Measurements from ENCODE around the gene GRIK1. TPM values are rescaled to one million over a fixed set of nuclear protein-coding genes. Genes with fewer than 3 reads are reported as not detected.

The GRIK1 gene
- polyA plus RNA-seq, 3 donors: not detected

GRCh38 chr21:29586696-29587095, 353.1 kb downstream of the GRIK1 start:
- H3K4me3 Mint-ChIP-seq: no peak overlapping the region
- H3K27ac Mint-ChIP-seq: no peak overlapping the region
- no peak overlapping the region for H3K4me2 ChIP-seq (replicated peaks; ENCODE audit: extremely low read depth, low read length, poor library complexity, severe bottlenecking)
- no peaks in the 10 kb centered on the region for H3K36me3 ChIP-seq (replicated peaks in 1 of 2; ENCODE audit: control insufficient read depth in 1 of 2, insufficient read depth in 2 of 2, low read length in 2 of 2)
- H3K4me1 ChIP-seq (ENCODE audit: control insufficient read depth in 1 of 2, insufficient read depth in 2 of 2, low read length in 2 of 2): no peaks in the 10 kb centered on the region
- DNase-seq: no peak
- no peak overlapping the region for H3K4me3 ChIP-seq (replicated peaks in 1 of 3; ENCODE audit: low read depth in 2 of 3, low read length in 3 of 3)
- no peak overlapping the region for H3K27ac ChIP-seq (ENCODE audit: low read depth in 1 of 2, low read length in 2 of 2)
- H3K9me3 ChIP-seq (replicated peaks in 1 of 2; ENCODE audit: control insufficient read depth in 1 of 2, insufficient read depth in 1 of 2, low read length in 2 of 2): no peaks in the 10 kb centered on the region
- intact Hi-C loops (cut with micrococcal nuclease): no loop called here
- no peak overlapping the region for H2AFZ ChIP-seq (ENCODE audit: insufficient read depth, low read depth, low read length, poor library complexity, severe bottlenecking)
- H3K9me3 Mint-ChIP-seq: peaks cover 0 to 4% (median 2%) of the 10 kb centered on the region in 7 donors
- H3K9ac ChIP-seq (ENCODE audit: insufficient read depth, low read length, poor library complexity, severe bottlenecking): no peak overlapping the region
- WGBS (ENCODE audit: insufficient coverage): no CpG with 5 or more reads among the region's 1 CpG
- no peaks in the 10 kb centered on the region for H3K36me3 Mint-ChIP-seq
- H4K20me1 ChIP-seq (ENCODE audit: insufficient read depth, low read length): no peaks in the 10 kb centered on the region
- H3K27me3 ChIP-seq (ENCODE audit: control insufficient read depth in 2 of 2, insufficient read depth in 2 of 2, low read length in 2 of 2): no peaks in the 10 kb centered on the region
- peaks cover under 1% of the 10 kb centered on the region for H3K4me1 Mint-ChIP-seq
- H3K27me3 Mint-ChIP-seq (ENCODE audit: low read depth in 3 of 3): peaks cover 2 to 3% (median 2%) of the 10 kb centered on the region in 3 donors
- TF ChIP-seq CTCF (IDR thresholded peaks at IDR 0.05): no peak
- H3K79me2 ChIP-seq (ENCODE audit: insufficient read depth, low read length): no peaks in the 10 kb centered on the region

GRCh38 chr21:29585462-29585861, 354.3 kb downstream of the GRIK1 start:
- 67% methylated on average over 1 of the region's 3 CpGs for WGBS (ENCODE audit: insufficient coverage)
- TF ChIP-seq CTCF (IDR thresholded peaks at IDR 0.05): no peak

More at GRCh38 chr21:29585462-29585861, 354.3 kb downstream of the GRIK1 start:
- Histone ChIP-seq H3K4me2 (replicated peaks; ENCODE audit: extremely low read depth, low read length, poor library complexity, severe bottlenecking) (no peak overlapping the region), H3K79me2 (ENCODE audit: insufficient read depth, low read length) (no peaks in the 10 kb centered on the region), H3K27ac (ENCODE audit: low read depth in 1 of 2, low read length in 2 of 2) (no peak overlapping the region), H3K9ac (ENCODE audit: insufficient read depth, low read length, poor library complexity, severe bottlenecking) (no peak overlapping the region), H3K27me3 (ENCODE audit: control insufficient read depth in 2 of 2, insufficient read depth in 2 of 2, low read length in 2 of 2) (no peaks in the 10 kb centered on the region), H3K4me3 (replicated peaks in 1 of 3; ENCODE audit: low read depth in 2 of 3, low read length in 3 of 3) (no peak overlapping the region), H4K20me1 (ENCODE audit: insufficient read depth, low read length) (no peaks in the 10 kb centered on the region), H3K36me3 (replicated peaks in 1 of 2; ENCODE audit: control insufficient read depth in 1 of 2, insufficient read depth in 2 of 2, low read length in 2 of 2) (no peaks in the 10 kb centered on the region), H2AFZ (ENCODE audit: insufficient read depth, low read depth, low read length, poor library complexity, severe bottlenecking) (no peak overlapping the region), H3K9me3 (replicated peaks in 1 of 2; ENCODE audit: control insufficient read depth in 1 of 2, insufficient read depth in 1 of 2, low read length in 2 of 2) (no peaks in the 10 kb centered on the region), H3K4me1 (ENCODE audit: control insufficient read depth in 1 of 2, insufficient read depth in 2 of 2, low read length in 2 of 2) (no peaks in the 10 kb centered on the region)
- no peaks in the 10 kb centered on the region for H3K36me3 Mint-ChIP-seq
- H3K27me3 Mint-ChIP-seq (ENCODE audit: low read depth in 3 of 3): peaks cover 2 to 3% (median 2%) of the 10 kb centered on the region in 3 donors
- intact Hi-C loops (cut with micrococcal nuclease): no loop called here
- no peaks in the 10 kb centered on the region for H3K4me1 Mint-ChIP-seq
- H3K9me3 Mint-ChIP-seq: peaks cover 0 to 4% (median 2%) of the 10 kb centered on the region in 7 donors
- H3K4me3 Mint-ChIP-seq: no peak overlapping the region
- no peak for DNase-seq
- H3K27ac Mint-ChIP-seq: no peak overlapping the region
